HFFc6 (cell line): ENCODE results near the gene GLIS1. TPM values are rescaled to one million over a fixed set of nuclear protein-coding genes. Genes with fewer than 3 reads are reported as not detected.
A peak's percentile ranks its signal among the peaks of the same experiment; 100 is the strongest.

Experiments
- DNase-seq: peaks from one replicate; pipeline ENCODE4 v3.0.0-alpha.2; 2018
- H3K27ac Mint-ChIP-seq: 2 replicates; pipeline ENCODE4 v1.8.0; 2020; ENCODE audit warnings: mild to moderate bottlenecking, mixed read lengths
- H3K27me3 Mint-ChIP-seq: 2 replicates; pipeline ENCODE4 v1.8.0; 2021; ENCODE audit warnings: mild to moderate bottlenecking, moderate library complexity, mixed read lengths; ENCODE audit not compliant: insufficient read depth
- H3K36me3 Mint-ChIP-seq: 2 replicates; pipeline ENCODE4 v1.8.0; 2021; ENCODE audit warnings: low read depth, mixed read lengths
- H3K4me1 Mint-ChIP-seq: 2 replicates; pipeline ENCODE4 v1.8.0; 2020; ENCODE audit warnings: low read depth, mixed read lengths
- H3K4me3 Mint-ChIP-seq: 2 replicates; pipeline ENCODE4 v1.8.0; 2020; ENCODE audit warnings: mild to moderate bottlenecking, moderate library complexity, mixed read lengths
- H3K9me3 Mint-ChIP-seq: 2 replicates; pipeline ENCODE4 v1.8.0; 2020; ENCODE audit warnings: mild to moderate bottlenecking, mixed read lengths
- CTCF ChIP-seq: fragments of 200-600 bp; sonication (generic); IDR thresholded peaks from 2 replicates; pipeline ENCODE4 v1.5.0; 2021; ENCODE audit warnings: antibody characterized with exemption, mild to moderate bottlenecking
- long read RNA-seq: library from polyadenylated mRNA; unstranded; transcript quantifications from one replicate; pipeline ENCODE4 v2.0.0, GENCODE V29; 2019
- total RNA-seq, 6 experiments: library from RNA; stranded (reverse); fragmentation: NEBNext Ultra II Directional; extraction: Animal tissue kit (Norgen Biotek cat#: 25700); gene quantifications; 2 replicates in 1 of 6; 3 replicates in 5 of 6; pipeline ENCODE4 v1.2.3, GENCODE V29; 2021

GLIS1 gene
- total RNA-seq = 1 to 10 TPM; 1.1 to 1.9 (median 1.2) TPM
- long read RNA-seq, partial matches to known transcripts = 0 of 1 reads
- long read RNA-seq, other reads (novel, unspliced or antisense) = 1 of 1 reads

GRCh38 chr1:53739109-53739681, at the start of gene GLIS1:
GLIS1 (minus strand) TSS chr1:53739164; CDS start chr1:53738064, 1,100 bp downstream.
- peaks cover 3% of the 10 kb centered on the region for H3K27me3 Mint-ChIP-seq
- H3K27ac Mint-ChIP-seq = no peak within 1 kb of the TSS
- peaks cover 49% of the 10 kb centered on the region for H3K4me1 Mint-ChIP-seq
- H3K36me3 Mint-ChIP-seq = peaks cover 10% of the 10 kb centered on the region
- TF ChIP-seq CTCF = 0 out of 2 replicates have a peak, but pooled peaks have one; percentile 16
- peak; percentile 54 for DNase-seq
- peak within 1 kb of the TSS; percentile 80 for H3K4me3 Mint-ChIP-seq
- peaks cover 10% of the 10 kb centered on the region for H3K9me3 Mint-ChIP-seq

GRCh38 chr1:53787655-53788054, 48.7 kb upstream of the GLIS1 start:
- peaks cover 18% of the 10 kb centered on the region for H3K36me3 Mint-ChIP-seq
- TF ChIP-seq CTCF = no peak
- DNase-seq = no peak
- peaks cover 12% of the 10 kb centered on the region; the same call in 1 of the 2 replicates for H3K4me1 Mint-ChIP-seq
- H3K9me3 Mint-ChIP-seq = no peaks in the 10 kb centered on the region
- H3K27me3 Mint-ChIP-seq = no peaks in the 10 kb centered on the region
- H3K27ac Mint-ChIP-seq = no peak overlapping the region
- no peak overlapping the region for H3K4me3 Mint-ChIP-seq

GRCh38 chr1:53783056-53783455, 44.1 kb upstream of the GLIS1 start:
- H3K27ac Mint-ChIP-seq = no peak overlapping the region
- TF ChIP-seq CTCF = no peak
- H3K4me1 Mint-ChIP-seq = peaks cover 26% of the 10 kb centered on the region
- no peaks in the 10 kb centered on the region for H3K27me3 Mint-ChIP-seq
- peaks cover 6% of the 10 kb centered on the region; the same call in 1 of the 2 replicates for H3K36me3 Mint-ChIP-seq
- no peak overlapping the region for H3K4me3 Mint-ChIP-seq
- no peak for DNase-seq
- H3K9me3 Mint-ChIP-seq = no peaks in the 10 kb centered on the region

GRCh38 chr1:53781654-53782053, 42.7 kb upstream of the GLIS1 start:
- TF ChIP-seq CTCF = no peak
- peak; percentile 27 for DNase-seq
- Mint-ChIP-seq H3K27me3 (no peaks in the 10 kb centered on the region), H3K27ac (peak overlapping the region; percentile 43), H3K9me3 (no peaks in the 10 kb centered on the region), H3K4me3 (peak overlapping the region; percentile 6; the same call in 1 of the 2 replicates), H3K4me1 (peaks cover 26% of the 10 kb centered on the region), H3K36me3 (peaks cover 11% of the 10 kb centered on the region; the same call in 1 of the 2 replicates)

GRCh38 chr1:53777272-53777671, 38.3 kb upstream of the GLIS1 start:
- Mint-ChIP-seq H3K4me3 (no peak overlapping the region), H3K4me1 (peaks cover 16% of the 10 kb centered on the region), H3K36me3 (peaks cover 10% of the 10 kb centered on the region; the same call in 1 of the 2 replicates), H3K9me3 (no peaks in the 10 kb centered on the region), H3K27me3 (no peaks in the 10 kb centered on the region; the same call in 1 of the 2 replicates), H3K27ac (no peak overlapping the region)
- no peak for TF ChIP-seq CTCF
- DNase-seq = no peak
